CD4-positive, alpha-beta T cell treated with Interleukin-6 for 4 hours (primary cell): Measurements from ENCODE around the gene TCP11L2.
"Not testable (repeated sequence)": the region's sequence is repeated elsewhere in the genome, so short reads cannot be mapped to it uniquely, and the experiment has no call there.

ENCODE experiments used
- DNase-seq: peaks from one replicate; pipeline ENCODE4 v3.0.0-alpha.2; 2020; ENCODE audit warnings: mixed read lengths

The TCP11L2 gene

DNA sequence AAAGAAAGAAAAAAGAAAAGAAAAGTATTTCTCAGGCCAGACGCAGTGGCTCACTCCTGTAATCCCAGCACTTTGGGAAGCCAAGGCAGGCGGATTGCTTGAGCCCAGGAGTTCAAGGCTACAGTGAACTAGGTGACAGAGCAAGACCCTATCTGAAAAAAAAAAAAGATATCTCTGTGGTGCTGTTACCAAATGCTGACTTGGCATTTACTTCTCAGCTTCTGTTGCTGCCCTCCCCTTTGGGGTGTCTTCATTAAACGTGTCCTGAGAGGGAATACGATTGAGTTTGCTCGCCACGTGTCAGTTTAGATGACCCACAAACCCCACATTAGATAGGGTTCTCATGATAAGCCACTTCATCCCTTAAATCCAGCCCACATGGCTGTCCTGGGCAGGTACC is 50.6 kb downstream of the TCP11L2 start:
- DNase-seq, result no peak

- peak; percentile 95 for DNase-seq
Measured at GRCh38 chr12:106357549-106358395, 55.2 kb downstream of the TCP11L2 start, which contains the start of gene POLR3B. Gene POLR3B, plus strand, starts transcription at chr12:106357748. Its CDS starts 132 bp downstream, at chr12:106357880.

DNA sequence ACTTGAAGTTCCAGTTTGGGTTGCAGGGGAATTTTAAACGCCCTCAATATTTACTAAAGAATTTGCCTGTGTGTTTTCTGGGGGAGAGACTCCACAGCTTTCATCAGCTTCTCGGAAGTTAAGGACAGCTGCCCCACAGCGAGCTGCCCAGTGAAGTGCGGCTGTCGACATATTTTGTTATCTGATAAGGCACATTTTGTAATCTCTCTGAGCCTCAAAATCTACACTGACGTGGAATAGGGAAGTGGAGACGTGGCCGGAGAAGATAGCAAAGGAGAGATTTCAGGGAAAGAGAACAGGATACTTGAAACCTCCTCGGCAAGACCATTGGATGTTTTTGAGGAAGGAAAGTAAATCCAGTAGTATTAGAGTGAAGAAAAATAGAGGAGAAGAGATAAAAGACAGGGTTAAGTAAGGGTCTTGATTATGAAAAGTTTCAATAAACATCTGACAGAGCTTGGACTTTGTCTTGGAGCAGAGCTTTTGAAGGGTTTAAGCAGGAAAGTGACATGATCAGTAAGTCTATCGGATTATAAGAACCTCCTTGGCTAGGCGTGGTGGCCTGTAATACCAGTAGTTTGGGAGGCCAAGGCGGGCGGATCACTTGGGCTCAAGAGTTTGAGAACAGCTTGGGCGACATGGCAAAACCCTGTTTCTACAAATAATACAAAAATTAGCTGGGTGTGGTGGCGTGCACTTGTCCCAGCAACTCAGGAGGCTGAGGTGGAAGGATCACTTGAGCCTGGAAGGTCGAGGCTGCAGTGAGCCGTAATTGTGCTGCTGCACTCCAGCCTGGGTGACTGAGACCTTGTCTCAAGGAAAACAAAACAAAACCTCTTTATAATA is 56.1 kb downstream of the TCP11L2 start:
- DNase-seq, result peak; percentile 4

GRCh38 chr12:106359646-106360399 is 57.3 kb downstream of the TCP11L2 start:
- DNase-seq, result no peak

DNA sequence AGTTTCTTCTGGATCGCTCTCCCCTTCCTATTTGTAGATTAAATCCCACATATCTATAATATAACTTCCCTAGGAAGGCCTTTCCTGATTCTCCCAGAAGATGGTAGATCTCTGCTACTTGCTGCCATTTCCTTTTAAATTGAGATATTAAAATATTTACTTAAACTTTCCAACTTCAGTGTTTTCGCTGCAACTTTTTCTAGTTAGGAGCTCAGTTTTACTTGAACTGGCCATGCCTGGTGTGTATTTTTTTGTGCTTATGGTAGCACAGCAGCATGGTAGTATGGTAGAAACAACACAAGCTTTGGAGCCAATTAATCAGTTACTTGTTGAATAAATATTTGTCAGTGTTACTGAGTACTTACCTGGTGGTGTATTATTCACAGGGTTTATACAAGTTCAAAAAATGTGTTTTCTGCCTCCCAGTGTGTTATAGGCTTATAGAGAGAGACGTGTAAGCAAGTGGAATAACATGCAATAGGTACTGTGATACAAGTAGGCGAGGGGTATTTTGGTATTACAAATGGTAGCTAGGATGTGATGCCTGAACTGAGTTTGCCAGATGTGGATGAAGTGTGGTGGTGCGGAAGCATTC is 58.0 kb downstream of the TCP11L2 start:
- no peak for DNase-seq

GRCh38 chr12:106362971-106363370 is 60.4 kb downstream of the TCP11L2 start:
- no peak for DNase-seq

GRCh38 chr12:106364261-106364660 is 61.7 kb downstream of the TCP11L2 start:
- DNase-seq, result no peak

DNA sequence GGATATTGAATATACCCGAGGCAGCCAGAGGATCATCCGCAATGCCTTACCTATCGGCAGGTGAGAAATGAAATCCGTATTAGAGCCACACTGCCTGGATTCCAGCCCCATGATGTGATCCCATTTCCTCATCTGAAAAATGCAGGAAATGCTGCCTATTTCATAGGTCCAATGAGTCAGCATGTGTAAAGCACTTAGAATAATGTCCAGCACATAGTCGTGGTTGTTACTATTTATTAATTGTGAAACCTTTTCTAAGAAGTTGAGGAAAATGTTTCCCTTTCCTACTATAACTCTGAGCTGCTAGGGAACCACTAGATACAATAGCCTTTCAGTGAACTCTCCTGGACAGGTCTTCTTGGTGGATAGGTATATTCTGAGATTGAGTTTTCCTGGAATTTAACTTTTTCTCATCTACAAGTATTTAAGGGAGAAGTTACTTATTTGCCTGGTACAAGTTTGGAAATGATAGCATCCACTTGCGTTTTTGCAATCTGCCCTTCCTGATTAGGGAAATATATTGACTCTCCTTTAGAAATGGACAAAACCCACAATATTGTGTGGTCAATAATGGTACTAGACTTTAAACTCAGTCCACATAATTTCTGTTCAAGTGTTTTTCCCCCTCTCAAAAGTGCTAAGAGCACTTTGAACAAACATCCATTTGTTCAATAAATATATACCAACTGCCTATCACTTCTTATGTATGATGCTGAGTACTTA is 67.3 kb downstream of the TCP11L2 start:
- DNase-seq, result no peak

- DNase-seq, result no peak
Measured at GRCh38 chr12:106378788-106379187, 76.3 kb downstream of the TCP11L2 start.

DNA sequence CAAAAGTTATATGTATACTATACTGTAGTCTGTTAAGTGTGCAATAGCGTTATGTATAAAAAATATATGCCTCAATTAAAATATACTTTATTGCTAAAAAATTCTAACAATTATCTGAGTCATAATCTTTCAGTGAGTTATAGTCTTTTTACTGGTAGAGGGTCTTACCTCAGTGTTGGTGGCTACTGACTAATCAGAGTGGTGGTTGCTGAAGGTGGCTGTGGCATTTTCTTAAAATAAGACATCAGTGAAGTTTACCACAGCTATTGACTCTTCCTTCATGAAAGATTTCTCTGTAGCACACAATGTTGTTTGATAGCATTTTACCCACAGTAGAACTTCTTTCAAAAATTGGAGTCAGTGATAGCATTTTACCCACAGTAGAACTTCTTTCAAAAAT is 78.4 kb downstream of the TCP11L2 start:
- no peak for DNase-seq

- not testable (repeated sequence) for DNase-seq
Measured at GRCh38 chr12:106381866-106382265, 79.3 kb downstream of the TCP11L2 start.

DNA sequence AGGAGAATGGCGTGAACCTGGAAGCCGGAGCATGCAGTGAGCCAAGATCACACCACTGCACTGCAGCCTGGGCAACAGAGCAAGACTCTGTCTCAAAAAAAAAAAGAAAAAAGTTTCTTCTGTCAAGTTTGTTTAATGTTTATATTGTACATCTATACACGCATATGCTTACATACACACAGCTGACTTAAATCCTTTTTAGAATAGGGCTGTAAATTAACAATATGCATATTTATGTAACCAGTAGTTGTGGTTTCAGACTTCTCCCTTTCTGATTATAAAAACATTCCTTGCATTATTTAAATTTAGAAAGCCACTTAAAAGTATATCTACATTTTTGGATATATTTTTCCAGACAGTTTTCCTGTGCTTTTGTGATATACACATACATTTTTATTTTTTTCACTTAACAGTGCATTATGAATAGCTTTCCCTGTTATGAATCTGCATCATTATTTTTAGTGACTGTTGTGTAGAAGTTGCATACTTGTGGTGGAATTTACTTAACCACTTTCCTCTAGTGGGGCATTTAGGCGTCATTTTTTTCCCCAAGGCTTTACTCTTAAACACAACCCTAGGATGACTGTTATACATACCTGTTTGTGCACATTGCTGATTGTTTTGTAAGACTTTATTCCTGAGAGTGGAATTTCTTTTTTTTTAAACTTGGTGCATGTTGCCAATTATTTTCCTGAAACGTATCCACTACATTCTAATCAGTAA is 84.4 kb downstream of the TCP11L2 start:
- DNase-seq, result no peak

DNA sequence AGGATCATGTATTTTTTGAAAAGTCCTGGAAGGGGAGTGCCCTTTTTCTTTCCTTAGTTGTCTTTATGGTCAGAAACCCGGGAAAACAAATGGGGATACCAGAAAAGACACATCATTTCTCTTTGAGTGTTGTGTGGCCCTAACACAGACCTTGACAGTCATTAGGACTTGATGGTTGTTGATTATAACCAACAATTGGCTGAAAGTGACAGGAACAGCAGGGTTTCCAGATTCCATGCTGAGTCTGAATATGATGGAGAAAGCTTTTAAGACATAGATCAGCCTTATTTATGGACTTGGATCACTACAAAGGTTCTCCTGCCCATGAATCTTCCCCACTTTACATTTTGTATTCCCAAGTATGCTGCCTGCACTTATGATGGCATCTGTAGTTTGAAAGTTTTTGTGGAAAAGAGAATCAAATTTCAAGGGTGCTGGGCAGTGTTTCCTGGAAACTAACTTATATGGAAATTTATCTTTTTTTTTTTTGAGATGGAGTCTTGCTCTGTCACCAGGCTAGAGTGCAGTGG is 85.4 kb downstream of the TCP11L2 start:
- no peak for DNase-seq

- no peak for DNase-seq
Measured at GRCh38 chr12:106389151-106389550, 86.6 kb downstream of the TCP11L2 start.

GRCh38 chr12:106392759-106393158 is 90.2 kb downstream of the TCP11L2 start:
- DNase-seq, result no peak
